ENCODE measurements around the gene NMT1. TPM values are rescaled to one million over a fixed set of nuclear protein-coding genes. Genes with fewer than 3 reads are reported as not detected.

Gene NMT1
- total RNA-seq, 1 donor from 2014 or later = 69.4 TPM

Other genes with a start within 250 kb of the NMT1 start
- 7.5 and 13.9 TPM in 2 replicates for gene GJC1, start 231.0 kb upstream of the NMT1 start, total RNA-seq
- gene HIGD1B, start 213.4 kb upstream of the NMT1 start, total RNA-seq = not detected in 2 replicates
- gene EFTUD2, start 161.9 kb upstream of the NMT1 start, total RNA-seq = 154 and 298 TPM in 2 replicates
- 0.51 TPM in 1 of 2 replicates, not detected in the other for gene GFAP, start 145.8 kb upstream of the NMT1 start, total RNA-seq
- 1.4 and 7.3 TPM in 2 replicates for gene KIF18B, start 113.5 kb upstream of the NMT1 start, total RNA-seq
- 0.14 TPM in 1 of 2 replicates, not detected in the other for gene C1QL1, start 93.0 kb upstream of the NMT1 start, total RNA-seq
- 33.8 and 36.4 TPM in 2 replicates for gene DCAKD, start 9.7 kb upstream of the NMT1 start, total RNA-seq
- gene PLCD3, start 71.2 kb downstream of the NMT1 start, total RNA-seq = 51.3 and 51.4 TPM in 2 replicates
- gene ACBD4, start 74.4 kb downstream of the NMT1 start, total RNA-seq = 4.5 and 4.9 TPM in 2 replicates
- 7.0 and 11.0 TPM in 2 replicates for gene HEXIM1, start 87.2 kb downstream of the NMT1 start, total RNA-seq
- gene HEXIM2, start 100.6 kb downstream of the NMT1 start, total RNA-seq = 4.1 and 4.8 TPM in 2 replicates
- gene FMNL1, start 160.6 kb downstream of the NMT1 start, total RNA-seq = 1.0 and 4.0 TPM in 2 replicates
- gene SPATA32, start 200.8 kb downstream of the NMT1 start, total RNA-seq = 0.05 TPM in 1 of 2 replicates, not detected in the other